NOMO-1 treated with DMSO at 0.1 percent for 48 hours (cell line): ENCODE measurements around the gene LTO1.

Source experiments
- DNase-seq: peaks from one replicate; lab custom pipeline; 2025; ENCODE audit not compliant: unreplicated experiment; lab: John Stamatoyannopoulos, UW

The LTO1 gene

DNA sequence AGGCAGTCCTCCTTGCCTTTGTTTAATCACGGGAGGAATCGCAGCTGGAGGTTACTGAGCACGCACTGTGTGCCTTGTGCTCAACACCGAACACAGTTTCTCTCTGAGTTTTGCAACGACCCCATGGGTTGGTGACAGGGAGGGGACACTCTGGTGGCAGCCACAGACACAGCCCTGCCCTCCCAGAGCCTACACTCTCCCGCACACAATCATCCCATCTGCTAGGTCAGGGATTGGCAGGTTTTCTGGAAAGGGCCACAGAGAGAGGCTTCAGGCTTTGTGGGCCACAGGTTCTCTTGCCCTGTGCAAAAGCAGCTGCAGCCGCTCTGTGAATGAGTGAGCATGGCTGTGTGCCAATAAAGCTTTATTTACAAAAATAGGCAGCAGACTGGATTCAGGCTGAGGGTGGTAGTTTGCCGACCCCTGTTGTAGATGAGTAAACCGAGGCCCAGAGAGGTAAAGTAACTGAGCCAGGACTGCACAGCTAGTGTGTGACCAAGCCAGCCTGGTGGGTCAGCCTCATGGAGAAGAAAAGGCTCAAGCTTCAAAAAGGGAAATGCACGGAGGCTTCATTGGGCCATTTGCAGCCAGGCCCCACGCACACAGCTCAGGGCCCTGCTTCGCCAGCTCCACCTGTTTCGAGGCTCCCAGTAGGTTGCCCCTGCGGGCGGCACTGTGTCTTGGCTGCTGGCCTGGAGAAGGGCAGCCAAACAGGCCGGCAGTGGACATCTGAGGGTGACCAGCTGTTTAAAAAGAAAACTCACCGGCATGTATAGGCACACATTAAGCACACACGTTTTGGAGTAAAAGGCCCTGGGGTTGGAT is 16.3 kb downstream of the LTO1 start:
- DNase-seq, result no peak

DNA sequence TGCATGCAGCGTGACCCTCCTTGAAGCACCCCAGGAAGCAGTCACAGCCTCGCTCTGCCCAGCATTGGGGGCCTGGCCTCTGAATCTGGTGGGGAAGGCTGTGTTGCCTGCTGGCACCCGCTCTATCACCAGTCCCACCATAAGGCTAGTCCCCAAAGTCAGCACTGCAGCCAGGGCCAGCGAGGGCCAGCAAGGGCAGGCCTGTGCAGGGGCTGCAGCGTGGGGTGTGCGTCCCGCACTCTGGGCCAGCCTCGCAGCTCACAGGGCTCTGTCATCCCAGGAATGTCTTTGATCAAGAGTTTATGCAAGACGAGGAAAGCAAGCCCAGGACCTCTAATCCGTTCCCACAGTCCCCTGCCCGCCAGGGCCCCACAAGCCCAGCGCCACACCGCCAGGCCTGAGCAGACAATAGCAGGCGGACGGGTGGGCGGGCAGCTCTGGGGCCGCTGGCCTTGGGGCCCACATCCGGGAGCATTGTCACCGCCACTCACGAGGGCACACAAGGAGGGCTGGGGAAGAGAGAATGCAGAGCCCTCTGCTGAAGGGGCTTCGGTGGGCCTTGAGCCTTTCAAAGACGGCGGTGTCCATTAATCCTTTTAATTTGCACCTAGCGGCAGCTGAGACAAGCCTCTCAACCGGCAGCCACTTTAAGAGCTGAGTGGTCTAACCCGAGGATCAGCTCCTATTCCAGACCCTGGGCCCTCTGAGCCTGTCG is 17.1 kb downstream of the LTO1 start:
- no peak for DNase-seq

DNA sequence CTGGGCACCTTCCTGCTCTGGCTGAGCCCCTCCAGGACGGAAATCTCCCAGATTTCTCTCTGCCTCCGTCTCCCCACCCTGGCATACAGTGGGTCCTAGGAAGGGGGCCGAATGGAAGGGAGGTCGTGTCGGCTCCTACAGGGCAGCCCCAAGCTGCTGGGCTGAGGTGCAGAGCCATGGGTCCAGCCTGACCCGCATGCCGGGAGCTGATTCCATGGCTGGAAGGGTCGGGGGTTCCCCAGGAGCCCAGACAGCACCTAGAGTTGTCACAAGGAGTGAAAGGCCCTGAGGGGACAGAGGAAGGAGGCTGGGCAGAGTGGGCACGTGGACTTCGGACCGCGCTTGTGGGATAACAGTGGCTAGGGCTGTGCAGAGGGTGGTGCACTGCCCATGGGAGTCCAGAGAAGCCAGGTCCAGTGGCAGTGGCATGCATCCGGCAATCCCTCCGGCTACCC is 17.7 kb downstream of the LTO1 start:
- DNase-seq, result no peak

DNA sequence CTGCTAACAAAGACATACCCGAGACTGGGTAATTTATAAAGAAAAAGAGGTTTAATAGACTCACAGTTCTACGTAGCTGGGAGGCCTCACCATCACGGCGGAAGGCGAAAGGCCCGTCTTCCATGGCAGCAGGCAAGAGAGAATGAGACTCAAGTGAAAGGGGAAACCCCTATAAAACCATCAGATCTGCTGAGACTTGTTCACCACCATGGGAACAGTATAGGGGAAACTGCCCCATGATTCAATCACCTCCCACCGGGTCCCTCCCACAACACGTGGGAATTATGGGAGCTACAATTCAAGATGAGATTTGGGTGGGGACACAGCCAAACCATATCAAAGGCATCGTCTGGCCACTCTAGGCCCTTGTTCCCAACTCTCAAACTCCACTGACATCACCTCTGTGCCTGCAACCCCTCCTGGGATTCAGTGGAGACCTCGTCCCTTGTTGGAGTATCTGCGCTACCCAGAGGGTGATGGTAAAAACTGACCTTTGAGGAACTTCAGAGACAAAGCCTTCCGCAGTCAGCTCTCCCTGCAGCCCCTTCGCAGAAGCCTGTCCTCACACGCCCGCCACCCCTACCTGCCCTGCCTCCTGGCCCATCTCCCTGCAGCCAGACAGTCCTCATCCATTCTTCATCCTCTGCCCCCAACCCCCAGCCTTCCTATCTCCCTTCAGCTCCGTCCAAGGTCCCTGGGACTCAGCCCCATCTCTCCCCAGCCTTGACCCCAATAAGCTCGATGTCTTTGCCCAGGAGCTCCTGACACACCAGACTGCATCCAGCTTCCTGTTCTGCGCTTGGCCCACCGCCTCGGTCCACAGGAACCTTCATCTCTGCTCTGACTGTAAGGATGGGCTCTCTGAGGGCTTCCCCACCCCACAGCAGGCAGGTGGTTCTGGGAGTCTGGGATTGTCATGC is 18.4 kb downstream of the LTO1 start:
- DNase-seq, result no peak

DNA sequence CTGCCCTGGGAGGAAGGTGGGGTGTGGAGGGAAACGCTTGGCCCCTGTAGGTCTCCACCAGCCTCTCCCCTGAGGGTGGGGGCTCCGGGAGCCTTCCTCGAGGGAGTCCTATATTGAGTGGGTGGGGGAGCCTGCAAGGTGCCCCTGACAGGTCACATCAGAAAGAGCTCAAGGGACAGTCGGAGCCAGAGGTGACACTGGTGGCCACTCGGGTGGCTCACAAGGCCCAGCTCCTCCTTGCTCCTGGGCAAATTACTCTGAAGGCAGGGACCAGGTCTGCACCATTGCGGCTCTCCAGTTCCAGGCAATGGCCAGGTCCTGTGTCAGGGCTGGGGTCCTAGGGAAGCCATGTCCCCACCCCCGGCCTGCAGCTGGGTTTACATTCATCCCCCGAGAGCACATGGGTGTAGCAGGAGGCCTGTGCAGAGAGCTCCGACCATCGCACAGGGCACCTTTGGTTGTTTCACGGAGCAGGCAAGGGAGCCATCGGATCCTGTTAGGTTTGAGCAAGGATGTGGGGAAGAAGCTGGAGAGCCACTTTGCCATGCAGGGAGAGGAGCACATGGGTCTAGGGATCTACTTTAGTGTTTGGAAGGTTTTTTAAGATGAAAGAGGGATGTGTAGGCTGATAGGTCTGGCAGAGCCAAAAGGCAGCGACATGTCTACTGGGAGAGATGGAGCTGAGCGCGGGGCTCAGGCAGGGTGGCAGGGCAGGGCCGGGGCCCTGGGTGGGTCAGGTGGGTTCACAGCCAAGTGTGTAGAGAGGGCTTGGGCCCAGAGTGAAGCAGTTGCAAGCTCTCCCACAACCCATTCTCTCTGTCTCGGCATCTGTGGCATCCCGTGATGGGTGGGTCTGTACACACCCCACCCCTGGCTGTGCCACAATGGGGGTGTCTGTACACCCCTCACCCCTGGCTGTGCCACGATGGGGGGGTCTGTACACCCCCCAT is 19.4 kb downstream of the LTO1 start:
- no peak for DNase-seq

DNA sequence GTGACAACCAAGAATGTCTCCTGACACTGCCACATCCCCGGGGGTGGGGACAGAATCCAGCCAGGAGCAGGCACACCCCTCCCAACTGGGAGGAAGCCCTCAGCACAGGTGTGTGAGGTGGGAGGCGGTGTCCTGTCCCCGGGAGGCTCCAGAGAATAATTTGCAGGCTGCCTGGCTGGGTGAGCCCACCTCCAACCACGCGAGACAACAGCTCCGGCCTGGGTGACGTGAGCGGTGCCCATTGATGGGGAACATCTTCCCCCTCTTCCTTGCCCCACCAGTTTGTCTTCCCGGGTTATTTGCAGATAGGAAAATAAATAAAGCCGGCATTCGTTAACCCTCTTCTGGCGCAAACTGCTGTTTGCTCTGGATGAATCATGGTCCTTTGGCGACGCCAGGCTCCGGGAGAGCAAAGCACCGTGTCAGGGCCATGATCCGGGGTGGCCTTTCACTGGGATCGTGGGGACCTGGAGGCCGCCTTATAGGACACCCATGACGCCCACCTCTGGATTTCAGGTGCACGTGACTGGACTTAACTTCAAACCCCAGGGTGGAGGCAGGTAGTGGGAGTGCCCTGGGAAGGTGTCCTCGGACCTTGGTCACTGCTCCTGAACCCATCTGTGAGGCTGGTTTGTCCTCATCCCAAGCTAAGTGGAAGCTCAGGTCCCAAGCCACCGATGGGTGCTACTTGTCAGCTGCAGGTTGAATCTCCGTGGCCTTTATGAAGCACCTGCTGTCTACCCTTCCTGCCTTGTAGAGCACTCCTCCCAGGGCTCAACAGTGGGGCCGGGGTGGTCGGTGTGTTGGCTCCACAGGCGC is 20.3 kb downstream of the LTO1 start:
- DNase-seq, result no peak

DNA sequence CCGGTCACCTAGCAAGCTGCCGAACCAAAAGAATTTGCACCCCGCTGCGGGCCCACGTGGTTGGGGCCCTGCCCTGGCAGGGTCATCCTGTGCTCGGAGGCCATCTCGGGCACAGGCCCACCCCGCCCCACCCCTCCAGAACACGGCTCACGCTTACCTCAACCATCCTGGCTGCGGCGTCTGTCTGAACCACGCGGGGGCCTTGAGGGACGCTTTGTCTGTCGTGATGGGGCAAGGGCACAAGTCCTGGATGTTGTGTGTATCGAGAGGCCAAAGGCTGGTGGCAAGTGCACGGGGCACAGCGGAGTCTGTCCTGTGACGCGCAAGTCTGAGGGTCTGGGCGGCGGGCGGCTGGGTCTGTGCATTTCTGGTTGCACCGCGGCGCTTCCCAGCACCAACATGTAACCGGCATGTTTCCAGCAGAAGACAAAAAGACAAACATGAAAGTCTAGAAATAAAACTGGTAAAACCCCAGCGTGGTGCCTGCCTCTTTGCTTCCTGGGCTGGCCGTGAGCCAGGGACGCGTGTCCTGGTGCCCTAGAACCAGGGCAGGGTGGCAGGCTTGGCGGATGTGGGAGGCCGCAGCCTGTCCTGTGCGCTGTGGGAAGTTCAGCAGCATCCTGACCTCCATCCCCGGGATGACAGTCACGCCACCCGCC is 21.0 kb downstream of the LTO1 start:
- no peak for DNase-seq

DNA sequence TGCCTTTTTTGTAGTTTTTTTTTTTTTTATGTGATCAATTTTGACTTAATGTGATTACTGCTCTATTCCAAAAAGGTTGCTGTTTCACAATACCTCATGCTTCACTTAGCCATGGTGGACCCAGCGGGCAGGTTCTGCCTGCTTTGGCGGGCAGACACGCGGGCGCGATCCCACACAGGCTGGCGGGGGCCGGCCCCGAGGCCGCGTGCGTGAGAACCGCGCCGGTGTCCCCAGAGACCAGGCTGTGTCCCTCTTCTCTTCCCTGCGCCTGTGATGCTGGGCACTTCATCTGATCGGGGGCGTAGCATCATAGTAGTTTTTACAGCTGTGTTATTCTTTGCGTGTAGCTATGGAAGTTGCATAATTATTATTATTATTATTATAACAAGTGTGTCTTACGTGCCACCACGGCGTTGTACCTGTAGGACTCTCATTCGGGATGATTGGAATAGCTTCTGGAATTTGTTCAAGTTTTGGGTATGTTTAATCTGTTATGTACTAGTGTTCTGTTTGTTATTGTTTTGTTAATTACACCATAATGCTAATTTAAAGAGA is 21.7 kb downstream of the LTO1 start:
- no peak for DNase-seq

DNA sequence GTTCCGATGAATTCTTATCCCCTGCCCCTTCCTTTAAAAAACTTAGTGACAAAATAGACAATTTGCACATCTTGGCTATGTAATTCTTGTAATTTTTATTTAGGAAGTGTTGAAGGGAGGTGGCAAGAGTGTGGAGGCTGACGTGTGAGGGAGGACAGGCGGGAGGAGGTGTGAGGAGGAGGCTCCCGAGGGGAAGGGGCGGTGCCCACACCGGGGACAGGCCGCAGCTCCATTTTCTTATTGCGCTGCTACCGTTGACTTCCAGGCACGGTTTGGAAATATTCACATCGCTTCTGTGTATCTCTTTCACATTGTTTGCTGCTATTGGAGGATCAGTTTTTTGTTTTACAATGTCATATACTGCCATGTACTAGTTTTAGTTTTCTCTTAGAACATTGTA is 22.2 kb downstream of the LTO1 start:
- no peak for DNase-seq

DNA sequence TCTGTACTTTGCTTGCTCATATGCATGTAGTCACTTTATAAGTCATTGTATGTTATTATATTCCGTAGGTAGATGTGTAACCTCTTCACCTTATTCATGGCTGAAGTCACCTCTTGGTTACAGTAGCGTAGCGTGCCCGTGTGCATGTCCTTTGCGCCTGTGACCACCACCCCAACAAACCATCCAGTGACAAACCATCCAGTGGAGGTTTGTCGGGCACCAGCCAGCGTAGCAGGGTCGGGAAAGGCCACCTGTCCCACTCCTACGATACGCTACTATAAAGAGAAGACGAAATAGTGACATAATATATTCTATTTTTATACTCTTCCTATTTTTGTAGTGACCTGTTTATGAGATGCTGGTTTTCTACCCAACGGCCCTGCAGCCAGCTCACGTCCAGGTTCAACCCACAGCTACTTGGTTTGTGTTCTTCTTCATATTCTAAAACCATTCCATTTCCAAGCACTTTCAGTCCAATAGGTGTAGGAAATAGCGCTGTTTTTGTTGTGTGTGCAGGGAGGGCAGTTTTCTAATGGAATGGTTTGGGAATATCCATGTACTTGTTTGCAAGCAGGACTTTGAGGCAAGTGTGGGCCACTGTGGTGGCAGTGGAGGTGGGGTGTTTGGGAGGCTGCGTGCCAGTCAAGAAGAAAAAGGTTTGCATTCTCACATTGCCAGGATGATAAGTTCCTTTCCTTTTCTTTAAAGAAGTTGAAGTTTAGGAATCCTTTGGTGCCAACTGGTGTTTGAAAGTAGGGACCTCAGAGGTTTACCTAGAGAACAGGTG is 23.1 kb downstream of the LTO1 start:
- DNase-seq, result no peak

DNA sequence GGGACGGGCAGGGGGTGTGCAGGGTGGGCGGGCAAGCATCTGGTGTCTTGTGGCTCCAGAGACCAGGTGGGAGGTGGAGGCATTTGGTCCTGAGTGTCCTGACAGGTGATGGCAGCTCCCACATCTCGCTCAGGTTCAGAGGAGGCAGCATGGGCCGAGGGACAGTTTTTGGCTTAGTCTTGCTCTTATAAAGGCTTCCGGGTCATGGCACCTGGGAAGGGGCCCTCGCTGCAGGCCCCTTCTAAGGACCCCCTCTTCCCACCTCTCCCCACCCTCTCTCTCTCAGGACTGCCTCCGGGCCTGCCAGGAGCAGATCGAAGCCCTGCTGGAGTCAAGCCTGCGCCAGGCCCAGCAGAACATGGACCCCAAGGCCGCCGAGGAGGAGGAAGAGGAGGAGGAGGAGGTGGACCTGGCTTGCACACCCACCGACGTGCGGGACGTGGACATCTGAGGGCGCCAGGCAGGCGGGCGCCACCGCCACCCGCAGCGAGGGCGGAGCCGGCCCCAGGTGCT is 24.3 kb downstream of the LTO1 start:
- DNase-seq, result no peak

DNA sequence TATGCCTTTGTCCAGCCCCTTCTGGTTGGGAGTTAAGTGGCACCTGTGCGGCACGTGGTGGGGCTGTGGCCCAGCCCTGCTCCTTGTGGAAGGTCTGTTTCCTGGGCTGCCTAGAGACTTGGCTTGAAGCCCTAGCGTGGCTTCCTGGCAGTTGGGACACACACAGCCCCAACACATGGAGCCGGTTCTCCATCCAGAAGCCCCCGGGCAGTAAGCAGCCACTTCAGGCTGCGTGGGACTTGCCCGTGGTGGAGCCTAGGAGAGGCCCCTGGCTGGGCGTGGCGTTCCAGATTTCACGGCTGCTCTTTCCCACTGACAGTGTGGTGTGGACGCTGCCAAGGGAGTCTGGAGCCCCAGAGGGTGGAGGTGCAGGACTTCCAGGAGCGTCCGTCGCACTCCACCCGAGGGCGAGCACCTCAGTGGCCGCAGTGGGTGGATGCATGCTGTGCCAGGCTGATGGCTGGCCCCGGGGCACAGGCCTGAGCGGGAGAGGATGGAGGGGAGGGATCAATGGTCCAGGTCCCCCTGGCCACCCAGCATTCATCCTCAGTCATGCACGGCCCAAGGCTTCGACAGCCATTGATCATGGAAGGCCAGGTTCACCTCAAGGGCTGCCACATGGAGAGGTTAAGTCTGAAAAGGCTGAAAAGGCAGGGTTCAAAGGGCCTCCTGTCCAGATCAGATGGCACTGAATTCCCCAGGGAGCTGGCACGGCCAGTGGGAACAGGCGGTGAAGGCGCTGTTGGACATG is 24.9 kb downstream of the LTO1 start:
- DNase-seq, result no peak

DNA sequence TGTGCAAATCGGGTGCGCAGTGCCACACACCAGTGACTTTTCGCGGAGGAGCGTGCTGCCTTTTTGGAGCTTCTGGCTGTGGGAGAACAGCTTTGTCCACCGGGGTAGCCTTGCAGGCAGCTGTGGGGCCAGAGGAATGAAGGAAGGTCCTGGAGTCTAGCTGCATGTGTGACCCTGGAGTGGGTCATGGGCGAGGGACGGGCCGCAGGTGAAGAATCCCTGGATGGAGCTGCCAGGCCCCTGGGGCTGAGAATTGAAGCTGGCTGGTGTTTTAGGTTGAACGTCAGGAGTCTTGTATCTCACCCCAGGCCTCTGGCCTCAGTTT is 25.6 kb downstream of the LTO1 start:
- DNase-seq, result no peak

DNA sequence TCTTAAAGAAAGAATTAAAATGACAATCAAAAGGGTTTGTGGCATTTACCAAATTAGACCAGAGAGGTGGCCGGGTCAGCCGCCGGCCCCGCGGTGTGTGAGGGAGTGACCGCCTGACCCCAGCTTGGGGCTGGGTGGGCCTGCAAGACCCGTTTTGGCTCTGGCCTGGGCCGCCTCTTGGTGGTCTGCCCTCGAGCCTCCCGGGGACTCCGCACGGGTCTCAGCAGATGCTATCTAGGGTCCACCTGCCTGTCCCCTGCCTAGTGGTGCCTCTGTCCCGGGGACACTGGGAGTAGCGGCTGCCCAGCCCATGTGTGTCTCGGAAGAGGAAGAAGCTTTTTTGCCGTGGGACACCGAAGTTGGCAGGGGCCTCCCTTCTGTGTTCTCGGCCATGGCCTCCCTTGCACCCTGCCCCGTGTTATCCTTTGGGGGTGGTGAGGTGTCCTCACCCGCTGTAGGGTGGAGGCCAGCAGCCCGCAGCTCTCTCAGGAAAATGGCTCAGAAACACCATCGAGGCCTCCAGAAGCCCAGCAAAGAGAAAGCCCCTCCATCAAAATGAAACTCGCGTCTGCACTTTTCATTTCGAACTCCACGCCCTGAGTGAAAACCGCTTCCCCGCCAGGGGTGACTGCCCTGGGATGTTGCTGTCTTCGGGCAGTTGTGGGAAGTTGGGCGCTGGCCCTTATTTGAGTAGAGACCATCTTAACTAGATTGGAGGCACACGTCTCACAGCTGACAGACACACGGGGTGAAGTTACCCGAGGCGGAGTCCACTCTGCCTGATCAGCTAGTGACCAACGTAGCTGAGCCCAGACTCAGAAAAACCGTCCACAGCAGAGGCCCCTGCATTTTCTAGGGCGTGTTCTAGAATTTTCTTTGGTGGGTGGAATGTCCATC is 26.2 kb downstream of the LTO1 start:
- no peak for DNase-seq

DNA sequence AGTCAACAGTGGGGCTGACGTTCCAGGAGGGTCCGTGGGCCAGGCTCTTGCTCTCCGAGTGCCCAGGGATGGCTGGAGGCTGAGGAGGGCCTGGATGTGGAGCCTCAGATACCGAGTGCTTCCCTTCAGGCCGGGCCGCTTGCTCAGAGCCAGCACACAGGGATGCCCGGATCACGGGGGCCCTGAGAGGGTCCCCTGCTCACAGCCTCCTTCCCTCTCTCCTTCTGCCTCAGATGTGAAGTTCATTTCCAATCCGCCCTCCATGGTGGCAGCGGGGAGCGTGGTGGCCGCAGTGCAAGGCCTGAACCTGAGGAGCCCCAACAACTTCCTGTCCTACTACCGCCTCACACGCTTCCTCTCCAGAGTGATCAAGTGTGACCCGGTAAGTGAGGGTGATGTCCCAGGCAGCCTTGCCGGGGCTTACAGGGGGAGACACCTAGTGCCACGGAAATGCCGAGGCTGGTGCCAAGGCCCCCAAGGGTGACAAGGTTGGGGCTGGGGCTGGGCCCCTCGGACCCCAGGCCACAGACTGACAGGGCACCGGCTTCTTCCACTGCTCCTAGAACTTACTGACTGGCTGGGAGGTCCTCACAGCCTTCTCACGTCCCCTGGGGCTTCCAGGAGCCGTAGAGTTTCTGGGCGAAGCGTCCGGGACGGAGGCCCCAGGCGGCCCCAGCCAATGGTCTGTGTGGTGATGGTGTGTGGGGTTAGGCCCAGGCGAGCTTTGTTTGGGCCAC is 27.2 kb downstream of the LTO1 start:
- DNase-seq, result no peak
